ENCODE data around the gene TMEM233. TPM values are rescaled to one million over a fixed set of nuclear protein-coding genes. Genes with fewer than 3 reads are reported as not detected.

Gene TMEM233
- total and polyA plus RNA-seq, 10 of the 15 experiments (the other 5 are each of a cell fraction or from before 2014, with no cell fraction given): not detected

- Histone ChIP-seq H3K36me3 (ENCODE audit: control insufficient read depth in 2 of 2, insufficient read depth in 2 of 2, low read length in 1 of 2) (peaks cover 8 to 14% of the 10 kb centered on the region in 2 experiments; a peak in 3 of 4 replicates), H3K9ac (ENCODE audit: control insufficient read depth, insufficient read depth, low read length) (no peak overlapping the region), H3K9me3 (replicated peaks; ENCODE audit: control insufficient read depth, insufficient read depth, low read length) (no peaks in the 10 kb centered on the region), H4K20me1 (ENCODE audit: control insufficient read depth, insufficient read depth) (no peaks in the 10 kb centered on the region), H3K4me3 (no peak overlapping the region), H3K4me2 (ENCODE audit: control insufficient read depth, insufficient read depth) (no peak overlapping the region), H3K79me2 (ENCODE audit: control insufficient read depth, insufficient read depth, low read length) (no peaks in the 10 kb centered on the region), H3K27ac (ENCODE audit: control insufficient read depth, insufficient read depth) (no peak overlapping the region), H3K27me3 (replicated peaks in 1 of 2; ENCODE audit: control insufficient read depth in 2 of 2, insufficient read depth in 2 of 2, low read length in 1 of 2) (no peaks in the 10 kb centered on the region), H2AFZ (ENCODE audit: control insufficient read depth, low read depth, low read length) (no peak overlapping the region), H3K4me1 (ENCODE audit: control insufficient read depth, insufficient read depth, low read length) (peaks cover 20% of the 10 kb centered on the region)
- POLR2A ChIA-PET: no interaction called here
- CTCF ChIA-PET: interaction anchor here (0.5 to 8.6 kb wide), 4 partner anchors 10 to 554 kb away, joined by 3 to 91 read pairs (median 3); partner anchors contain the start of gene PRKAB1
- intact Hi-C loops (cut with micrococcal nuclease; ENCODE audit: unreplicated experiment) (no loop called here), in situ Hi-C loops (cut with MboI) (no loop called here)
- SMC1A ChIA-PET (ENCODE audit: uncharacterized antibody, unreplicated experiment): no interaction called here
- FAIRE-seq: no peak
- RAD21 ChIA-PET (ENCODE audit: unreplicated experiment): no interaction called here
- WGBS (ENCODE audit: insufficient coverage, insufficient replicate concordance, low lambda C conversion rate, missing lambda C conversion rate): 96% methylated on average over 4 of the region's 4 CpGs
- no peak for ATAC-seq
- no peak for DNase-seq (ENCODE audit: low read depth, low spot score)
- no TSS peak for BruUV-seq (replicated peaks)
- TF ChIP-seq ZNF687 (IDR thresholded peaks at IDR 0.05): no peak
- no peak for TF ChIP-seq HSF1 (IDR thresholded peaks at IDR 0.05; ENCODE audit: low read depth, low read length)
- TF ChIP-seq, protein P1, sequence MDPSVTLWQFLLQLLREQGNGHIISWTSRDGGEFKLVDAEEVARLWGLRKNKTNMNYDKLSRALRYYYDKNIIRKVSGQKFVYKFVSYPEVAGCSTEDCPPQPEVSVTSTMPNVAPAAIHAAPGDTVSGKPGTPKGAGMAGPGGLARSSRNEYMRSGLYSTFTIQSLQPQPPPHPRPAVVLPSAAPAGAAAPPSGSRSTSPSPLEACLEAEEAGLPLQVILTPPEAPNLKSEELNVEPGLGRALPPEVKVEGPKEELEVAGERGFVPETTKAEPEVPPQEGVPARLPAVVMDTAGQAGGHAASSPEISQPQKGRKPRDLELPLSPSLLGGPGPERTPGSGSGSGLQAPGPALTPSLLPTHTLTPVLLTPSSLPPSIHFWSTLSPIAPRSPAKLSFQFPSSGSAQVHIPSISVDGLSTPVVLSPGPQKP (IDR thresholded peaks at IDR 0.05; ENCODE audit: low read depth, low read length): no peak
- no peak for TF ChIP-seq PAX5 (IDR thresholded peaks at IDR 0.05; ENCODE audit: borderline replicate concordance, low read depth, low read length)
- no peak for TF ChIP-seq RBBP5 (conservative IDR thresholded peaks at IDR 0.05)
- no peak for TF ChIP-seq KDM1A (IDR thresholded peaks at IDR 0.05; ENCODE audit: borderline replicate concordance)
- TF ChIP-seq, protein P2, sequence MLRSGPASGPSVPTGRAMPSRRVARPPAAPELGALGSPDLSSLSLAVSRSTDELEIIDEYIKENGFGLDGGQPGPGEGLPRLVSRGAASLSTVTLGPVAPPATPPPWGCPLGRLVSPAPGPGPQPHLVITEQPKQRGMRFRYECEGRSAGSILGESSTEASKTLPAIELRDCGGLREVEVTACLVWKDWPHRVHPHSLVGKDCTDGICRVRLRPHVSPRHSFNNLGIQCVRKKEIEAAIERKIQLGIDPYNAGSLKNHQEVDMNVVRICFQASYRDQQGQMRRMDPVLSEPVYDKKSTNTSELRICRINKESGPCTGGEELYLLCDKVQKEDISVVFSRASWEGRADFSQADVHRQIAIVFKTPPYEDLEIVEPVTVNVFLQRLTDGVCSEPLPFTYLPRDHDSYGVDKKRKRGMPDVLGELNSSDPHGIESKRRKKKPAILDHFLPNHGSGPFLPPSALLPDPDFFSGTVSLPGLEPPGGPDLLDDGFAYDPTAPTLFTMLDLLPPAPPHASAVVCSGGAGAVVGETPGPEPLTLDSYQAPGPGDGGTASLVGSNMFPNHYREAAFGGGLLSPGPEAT (IDR thresholded peaks at IDR 0.05; ENCODE audit: low read depth): no peak
- TF ChIP-seq NR2F1 (conservative IDR thresholded peaks at IDR 0.05): no peak
- TF ChIP-seq, protein P3, sequence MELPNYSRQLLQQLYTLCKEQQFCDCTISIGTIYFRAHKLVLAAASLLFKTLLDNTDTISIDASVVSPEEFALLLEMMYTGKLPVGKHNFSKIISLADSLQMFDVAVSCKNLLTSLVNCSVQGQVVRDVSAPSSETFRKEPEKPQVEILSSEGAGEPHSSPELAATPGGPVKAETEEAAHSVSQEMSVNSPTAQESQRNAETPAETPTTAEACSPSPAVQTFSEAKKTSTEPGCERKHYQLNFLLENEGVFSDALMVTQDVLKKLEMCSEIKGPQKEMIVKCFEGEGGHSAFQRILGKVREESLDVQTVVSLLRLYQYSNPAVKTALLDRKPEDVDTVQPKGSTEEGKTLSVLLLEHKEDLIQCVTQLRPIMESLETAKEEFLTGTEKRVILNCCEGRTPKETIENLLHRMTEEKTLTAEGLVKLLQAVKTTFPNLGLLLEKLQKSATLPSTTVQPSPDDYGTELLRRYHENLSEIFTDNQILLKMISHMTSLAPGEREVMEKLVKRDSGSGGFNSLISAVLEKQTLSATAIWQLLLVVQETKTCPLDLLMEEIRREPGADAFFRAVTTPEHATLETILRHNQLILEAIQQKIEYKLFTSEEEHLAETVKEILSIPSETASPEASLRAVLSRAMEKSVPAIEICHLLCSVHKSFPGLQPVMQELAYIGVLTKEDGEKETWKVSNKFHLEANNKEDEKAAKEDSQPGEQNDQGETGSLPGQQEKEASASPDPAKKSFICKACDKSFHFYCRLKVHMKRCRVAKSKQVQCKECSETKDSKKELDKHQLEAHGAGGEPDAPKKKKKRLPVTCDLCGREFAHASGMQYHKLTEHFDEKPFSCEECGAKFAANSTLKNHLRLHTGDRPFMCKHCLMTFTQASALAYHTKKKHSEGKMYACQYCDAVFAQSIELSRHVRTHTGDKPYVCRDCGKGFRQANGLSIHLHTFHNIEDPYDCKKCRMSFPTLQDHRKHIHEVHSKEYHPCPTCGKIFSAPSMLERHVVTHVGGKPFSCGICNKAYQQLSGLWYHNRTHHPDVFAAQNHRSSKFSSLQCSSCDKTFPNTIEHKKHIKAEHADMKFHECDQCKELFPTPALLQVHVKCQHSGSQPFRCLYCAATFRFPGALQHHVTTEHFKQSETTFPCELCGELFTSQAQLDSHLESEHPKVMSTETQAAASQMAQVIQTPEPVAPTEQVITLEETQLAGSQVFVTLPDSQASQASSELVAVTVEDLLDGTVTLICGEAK (IDR thresholded peaks at IDR 0.05; ENCODE audit: borderline replicate concordance): no peak
- no peak for TF ChIP-seq IKZF1 (conservative IDR thresholded peaks at IDR 0.05)
- TF ChIP-seq SPI1 (IDR thresholded peaks at IDR 0.05; ENCODE audit: borderline replicate concordance, insufficient read depth, low read depth, low read length): no peak
- TF ChIP-seq RB1 (IDR thresholded peaks at IDR 0.05; ENCODE audit: borderline replicate concordance): no peak
Observed at GRCh38 chr12:119685375-119685774, 91.8 kb downstream of the TMEM233 start.

Data from GM12878 (cell line).